Measurements from ENCODE around the gene ZCCHC17.

ZCCHC17 gene

DNA sequence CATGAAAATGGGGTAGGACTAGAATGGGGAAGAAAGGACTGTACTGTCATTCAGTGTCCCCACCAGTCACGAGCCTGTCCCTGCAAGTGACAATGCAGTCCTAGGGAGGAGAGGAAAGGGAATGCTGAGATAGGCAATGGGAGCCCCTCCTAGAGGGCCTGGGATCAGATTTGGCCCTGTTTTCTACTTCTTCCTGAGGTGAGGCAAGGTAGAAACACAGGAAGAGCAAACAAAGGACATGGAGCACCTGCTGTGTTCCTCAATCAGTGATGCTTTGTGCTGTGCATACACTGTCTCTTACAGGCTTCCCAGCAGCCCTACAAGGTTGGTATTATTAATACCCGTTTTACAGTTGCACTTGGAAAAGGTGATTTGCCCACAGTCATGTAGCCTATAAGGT is 70.0 kb downstream of the ZCCHC17 start:
- H3K27ac ChIP-seq = no peak overlapping the region
- DNase-seq (ENCODE audit: low read depth, low spot score) = no peak

DNA sequence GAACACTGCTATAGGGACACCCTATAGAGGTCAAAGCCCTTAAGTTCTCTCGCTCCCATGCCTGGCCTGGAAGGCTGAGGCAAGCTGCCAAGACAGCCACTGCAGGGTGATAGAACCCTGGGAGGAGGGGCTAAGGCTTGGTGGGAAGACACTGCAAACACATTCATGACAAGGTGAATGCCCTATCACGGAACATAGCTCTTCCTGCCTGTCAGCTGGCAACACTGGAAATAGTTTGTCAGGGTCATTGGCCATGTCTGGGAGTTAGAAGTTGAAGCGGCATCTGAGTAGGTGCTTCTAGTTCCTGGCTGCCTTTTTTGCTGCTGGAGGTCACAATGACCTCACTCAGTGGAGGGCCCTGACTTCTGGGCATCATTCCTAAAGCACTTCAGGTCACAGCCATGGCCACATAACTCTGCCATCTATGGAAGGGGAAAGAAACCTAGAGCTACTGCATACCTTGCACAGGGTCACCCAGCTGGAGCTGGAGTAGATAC is 71.8 kb downstream of the ZCCHC17 start:
- DNase-seq (ENCODE audit: low read depth, low spot score) = no peak

DNA sequence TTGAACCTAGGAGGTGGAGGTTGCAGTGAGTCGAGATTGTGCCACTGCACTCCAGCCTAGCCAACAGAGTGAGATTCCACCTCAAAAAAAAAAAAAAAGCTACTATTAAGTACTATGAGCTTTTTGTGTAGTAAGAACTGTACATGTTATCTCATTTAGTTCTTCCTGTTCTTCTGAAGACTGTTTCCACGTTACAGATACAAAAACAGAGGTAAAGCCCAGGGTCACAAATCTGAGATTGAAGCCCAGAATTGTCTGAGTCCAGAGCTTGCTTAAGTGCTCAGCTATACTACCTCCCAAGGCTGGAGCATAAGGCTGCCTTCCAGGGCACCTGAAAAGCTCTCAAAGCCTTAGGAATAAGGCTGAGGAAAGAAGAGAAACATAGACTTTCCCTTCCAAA is 73.2 kb downstream of the ZCCHC17 start:
- no peak for DNase-seq (ENCODE audit: low read depth, low spot score)
- H3K27ac ChIP-seq = no peak overlapping the region

More for the DNA sequence above, 71.8 kb downstream of the ZCCHC17 start:
- no peak overlapping the region for H3K27ac ChIP-seq

- H3K27ac ChIP-seq = no peak overlapping the region
- DNase-seq (ENCODE audit: low read depth, low spot score) = no peak
Observed at GRCh38 chr1:31370565-31370964, 73.7 kb downstream of the ZCCHC17 start.

GRCh38 chr1:31371121-31371959 is 74.5 kb downstream of the ZCCHC17 start:
- no peak overlapping the region for H3K27ac ChIP-seq
- DNase-seq (ENCODE audit: low read depth, low spot score) = no peak

GRCh38 chr1:31372051-31372450 is 75.2 kb downstream of the ZCCHC17 start:
- no peak overlapping the region for H3K27ac ChIP-seq
- no peak for DNase-seq (ENCODE audit: low read depth, low spot score)

DNA sequence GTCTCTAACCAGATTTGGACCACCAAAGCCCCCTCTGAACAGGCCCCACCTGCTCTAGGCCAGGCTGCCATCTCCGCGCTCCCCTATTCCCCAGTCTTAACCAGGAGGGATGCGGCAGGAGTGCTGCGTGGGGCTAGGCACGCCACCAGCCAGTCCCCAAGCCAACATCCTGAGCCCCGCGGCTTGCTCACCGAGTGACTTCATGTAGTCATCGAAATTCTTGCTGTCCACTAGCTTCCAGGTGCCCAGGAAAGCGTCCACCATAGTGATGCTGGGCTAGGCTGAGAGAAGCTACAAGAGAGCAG is 75.9 kb downstream of the ZCCHC17 start:
- H3K27ac ChIP-seq = no peak overlapping the region
- DNase-seq (ENCODE audit: low read depth, low spot score) = no peak

GRCh38 chr1:31373056-31373896 is 76.4 kb downstream of the ZCCHC17 start, which contains the start of gene FABP3:
FABP3 (minus strand) TSS chr1:31373076; CDS start chr1:31373014, 62 bp downstream.
- DNase-seq (ENCODE audit: low read depth, low spot score) = no peak
- peak within 1 kb of the TSS; percentile 17 for H3K27ac ChIP-seq

DNA sequence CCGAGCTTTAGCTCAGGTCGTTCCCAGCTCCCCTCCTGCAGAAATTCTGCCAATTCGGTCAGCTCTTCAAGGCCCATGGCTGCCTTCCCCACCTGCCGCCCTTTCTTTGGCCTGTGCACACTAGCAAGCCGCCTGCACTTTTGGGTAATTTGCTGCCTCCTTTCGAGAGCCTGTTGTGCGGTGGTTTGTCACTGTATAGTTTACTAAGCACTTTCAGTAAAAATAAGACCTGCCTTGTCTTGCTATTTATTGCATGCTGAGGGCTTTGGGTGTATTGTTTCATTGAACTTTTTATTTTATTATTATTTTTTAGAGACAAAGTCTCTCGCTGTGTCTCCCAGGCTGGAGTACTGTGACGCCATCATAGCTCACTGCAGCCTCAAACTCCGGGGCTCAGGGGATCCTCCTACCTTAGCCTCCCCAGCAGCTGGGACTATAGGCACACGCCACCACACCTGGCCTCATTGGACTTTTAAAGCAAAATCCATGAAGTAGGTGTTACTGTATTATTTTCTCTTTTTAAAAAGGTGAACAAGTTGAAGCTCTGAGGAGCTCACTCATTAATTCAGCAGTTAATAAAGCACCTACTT is 77.2 kb downstream of the ZCCHC17 start:
- DNase-seq (ENCODE audit: low read depth, low spot score) = no peak
- peak overlapping the region; percentile 17 for H3K27ac ChIP-seq

DNA sequence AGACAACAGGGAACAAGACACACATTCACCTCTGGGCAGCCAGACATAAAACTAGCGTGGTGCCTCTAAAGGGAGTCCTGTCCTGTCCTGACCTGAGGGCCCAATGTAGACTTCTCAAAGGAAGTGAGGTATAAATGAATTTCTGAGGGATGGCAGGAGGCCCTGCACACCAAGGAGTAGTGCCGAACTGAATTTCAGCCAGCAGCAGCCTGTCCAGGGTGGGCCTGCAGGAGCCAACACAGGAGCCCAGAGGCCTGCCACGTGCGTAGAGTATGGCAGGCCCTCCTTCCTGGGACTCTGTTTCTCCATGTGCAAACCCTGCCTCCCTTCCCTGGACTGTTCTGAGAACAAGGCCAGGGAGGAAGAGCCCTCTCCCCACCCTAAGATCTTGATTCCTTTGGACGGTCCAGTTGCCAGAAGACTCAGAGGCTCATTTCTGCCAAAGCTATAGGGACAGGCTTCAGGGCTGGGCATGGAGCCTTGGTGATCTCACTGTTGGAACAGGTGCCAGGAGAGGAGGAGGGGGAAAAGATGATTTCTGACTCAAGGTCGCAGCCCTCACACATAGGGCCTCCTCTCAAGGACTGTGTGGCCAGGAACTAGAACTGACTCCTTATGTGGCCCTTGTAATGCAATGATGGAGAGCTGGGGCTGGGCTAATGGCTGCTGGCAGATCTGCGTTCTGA is 77.8 kb downstream of the ZCCHC17 start:
- DNase-seq (ENCODE audit: low read depth, low spot score) = no peak
- H3K27ac ChIP-seq = peak overlapping the region; percentile 17

DNA sequence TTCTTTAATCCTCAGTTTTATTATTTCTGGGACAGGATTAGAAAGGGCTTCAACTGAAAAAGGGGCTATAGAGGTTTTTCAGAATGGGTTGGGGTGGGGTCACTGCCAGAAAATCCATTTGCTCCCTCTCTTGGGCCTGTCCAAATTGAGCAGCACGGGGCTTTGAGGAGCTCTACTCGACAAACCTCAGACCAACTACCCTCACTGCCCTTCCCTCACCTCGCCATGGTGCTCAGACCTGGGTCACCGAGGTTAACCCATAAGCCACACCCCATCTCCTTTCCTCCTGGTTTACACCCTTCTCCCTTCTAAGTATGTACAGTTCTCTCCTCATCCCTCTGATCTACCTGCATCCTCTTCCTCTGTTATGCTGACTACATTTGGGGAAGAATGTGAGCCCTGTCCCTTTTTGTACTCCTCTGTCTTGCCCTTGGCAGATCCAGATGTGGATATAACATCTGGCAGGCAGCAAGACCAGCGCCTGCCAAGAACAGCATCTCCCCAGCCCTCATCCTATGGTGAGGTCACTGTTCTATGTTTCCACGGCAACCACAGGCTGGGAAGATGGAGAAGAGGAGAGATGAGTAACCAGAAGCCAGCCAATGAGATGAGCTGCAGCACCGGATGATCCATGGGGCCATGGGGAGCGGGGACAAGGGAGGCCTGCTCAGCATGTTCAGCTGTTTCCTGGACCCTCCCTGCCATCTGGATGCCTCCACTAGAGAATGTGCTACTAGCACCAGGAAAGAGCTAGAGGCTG is 79.7 kb downstream of the ZCCHC17 start:
- no peak for DNase-seq (ENCODE audit: low read depth, low spot score)
- H3K27ac ChIP-seq = peak overlapping the region; percentile 7

GRCh38 chr1:31377364-31377863 is 80.6 kb downstream of the ZCCHC17 start:
- DNase-seq (ENCODE audit: low read depth, low spot score) = no peak
- peak overlapping the region; percentile 7 for H3K27ac ChIP-seq

DNA sequence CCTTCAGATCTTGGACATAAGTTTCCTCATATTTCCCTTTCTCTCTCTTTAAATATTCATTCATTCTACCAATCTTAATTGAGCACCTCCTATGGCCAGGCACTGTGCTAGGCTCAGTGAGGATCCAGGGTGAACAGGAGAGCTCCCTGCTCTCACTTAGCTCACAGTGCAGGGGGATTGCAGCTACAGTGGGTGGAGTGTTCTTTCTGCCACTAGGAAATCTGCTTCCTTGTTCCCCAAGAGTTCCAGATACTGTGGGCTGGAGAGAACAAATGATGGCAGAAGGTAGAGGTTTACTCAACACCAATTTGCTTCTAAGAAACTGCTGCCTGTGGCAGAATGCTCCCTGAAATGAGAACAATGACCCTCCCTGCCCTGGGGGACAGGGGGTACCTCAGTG is 81.2 kb downstream of the ZCCHC17 start:
- DNase-seq (ENCODE audit: low read depth, low spot score) = no peak
- no peak overlapping the region for H3K27ac ChIP-seq

DNA sequence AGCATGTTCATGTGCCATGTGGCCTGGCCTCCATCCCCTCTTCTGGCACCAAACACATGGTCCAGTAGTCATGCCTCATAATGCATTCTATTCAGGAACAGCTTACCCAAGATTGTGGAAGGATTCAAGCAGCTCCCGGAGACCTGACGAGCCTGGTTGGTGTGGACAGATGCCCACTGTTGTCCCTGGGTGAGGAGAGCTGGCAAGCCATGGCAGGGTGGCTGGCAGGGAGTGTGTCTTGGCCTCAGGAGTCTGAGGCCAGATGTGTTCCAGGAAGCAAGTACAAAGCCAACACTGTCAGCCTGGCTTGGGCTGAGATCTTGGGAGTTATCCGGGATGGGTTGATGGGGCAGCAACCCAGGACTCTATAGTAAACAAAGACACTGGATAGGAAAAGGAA is 83.3 kb downstream of the ZCCHC17 start:
- no peak overlapping the region for H3K27ac ChIP-seq
- DNase-seq (ENCODE audit: low read depth, low spot score) = no peak

GRCh38 chr1:31381394-31382294 is 84.8 kb downstream of the ZCCHC17 start:
- no peak for DNase-seq (ENCODE audit: low read depth, low spot score)
- no peak overlapping the region for H3K27ac ChIP-seq

- DNase-seq (ENCODE audit: low read depth, low spot score) = no peak
- no peak overlapping the region for H3K27ac ChIP-seq
Observed at GRCh38 chr1:31382379-31382989, 85.7 kb downstream of the ZCCHC17 start.

DNA sequence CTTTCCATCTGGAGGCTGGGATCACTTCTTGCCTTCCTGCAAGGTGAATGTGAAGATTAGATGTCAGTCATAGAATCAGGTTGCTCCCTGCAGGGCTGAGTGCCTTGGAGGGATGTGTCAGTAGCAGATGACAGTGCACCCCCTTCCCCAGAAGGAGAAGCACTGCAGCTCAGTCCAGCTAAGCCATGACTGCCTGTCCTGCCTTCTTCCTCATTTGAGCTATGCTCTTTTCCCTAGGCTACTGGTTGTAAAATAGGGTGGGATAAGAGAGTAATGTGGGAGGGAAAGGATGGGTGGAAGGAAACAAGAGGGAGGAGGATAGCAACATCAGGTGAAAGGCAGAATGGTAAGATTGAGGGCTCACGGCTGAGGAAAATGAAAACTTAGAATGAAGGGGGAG is 87.1 kb downstream of the ZCCHC17 start:
- no peak for DNase-seq (ENCODE audit: low read depth, low spot score)

More for the DNA sequence above, 87.1 kb downstream of the ZCCHC17 start:
- no peak overlapping the region for H3K27ac ChIP-seq
